Omental fat pad (tissue), 4 donors: ENCODE data around the gene PACC1. TPM values are rescaled to one million over a fixed set of nuclear protein-coding genes. Genes with fewer than 3 reads are reported as not detected.

ENCODE experiments used
- ATAC-seq: fragments of 150-250 bp; one replicate; pipeline ENCODE4 v1.9.1; 2016; ENCODE audit warnings: mild to moderate bottlenecking, moderate library complexity; ENCODE audit not compliant: low FRiP score
- DNase-seq: peaks from one replicate; pipeline ENCODE4 v3.0.0-alpha.2; 2019; ENCODE audit warnings: low spot score
- CTCF ChIP-seq, 3 donors: fragments of 450-650 bp; IDR thresholded peaks; one replicate each; pipeline ENCODE4 v1.5.1; 2016 to 2017; ENCODE audit warnings: antibody characterized with exemption in 3 of 3, mild to moderate bottlenecking in 3 of 3, moderate library complexity in 2 of 3
- total RNA-seq, 4 donors: library from RNA; depleted of rRNA; stranded (reverse); fragments of >200 nt; gene quantifications; one replicate each; pipeline ENCODE4 v1.1.0, GENCODE V29; 2016

Gene PACC1
- total RNA-seq, 4 donors from 2014 or later: 3.4 to 6.2 (median 5.8) TPM

DNA sequence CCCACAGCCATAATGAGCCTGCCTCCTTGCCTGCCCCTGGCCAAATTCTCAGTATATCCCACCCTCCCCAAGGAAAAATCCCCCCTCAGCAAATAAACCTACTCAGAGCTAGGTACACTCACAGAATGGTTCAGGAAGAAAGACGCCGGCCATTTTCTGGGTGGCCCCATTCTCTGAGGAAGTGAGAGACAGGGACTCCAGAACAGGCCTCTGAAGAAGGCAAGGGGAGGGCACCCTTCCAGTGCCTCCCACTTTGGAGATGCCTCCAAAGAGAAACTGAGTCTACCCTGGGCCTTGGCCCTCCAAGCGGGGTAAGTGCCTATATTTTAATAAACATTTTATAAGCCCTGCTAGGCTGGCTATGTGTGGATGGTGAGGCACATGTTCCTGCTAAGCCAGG is 2.3 kb downstream of the PACC1 start:
- no peak for TF ChIP-seq CTCF (IDR thresholded peaks at IDR 0.05)

GRCh38 chr1:212410231-212410820 is 4.4 kb downstream of the PACC1 start:
- DNase-seq: no peak
- ATAC-seq: no peak
- no peak for TF ChIP-seq CTCF (IDR thresholded peaks at IDR 0.05)

More for the DNA sequence above, 2.3 kb downstream of the PACC1 start:
- no peak for DNase-seq
- no peak for ATAC-seq

DNA sequence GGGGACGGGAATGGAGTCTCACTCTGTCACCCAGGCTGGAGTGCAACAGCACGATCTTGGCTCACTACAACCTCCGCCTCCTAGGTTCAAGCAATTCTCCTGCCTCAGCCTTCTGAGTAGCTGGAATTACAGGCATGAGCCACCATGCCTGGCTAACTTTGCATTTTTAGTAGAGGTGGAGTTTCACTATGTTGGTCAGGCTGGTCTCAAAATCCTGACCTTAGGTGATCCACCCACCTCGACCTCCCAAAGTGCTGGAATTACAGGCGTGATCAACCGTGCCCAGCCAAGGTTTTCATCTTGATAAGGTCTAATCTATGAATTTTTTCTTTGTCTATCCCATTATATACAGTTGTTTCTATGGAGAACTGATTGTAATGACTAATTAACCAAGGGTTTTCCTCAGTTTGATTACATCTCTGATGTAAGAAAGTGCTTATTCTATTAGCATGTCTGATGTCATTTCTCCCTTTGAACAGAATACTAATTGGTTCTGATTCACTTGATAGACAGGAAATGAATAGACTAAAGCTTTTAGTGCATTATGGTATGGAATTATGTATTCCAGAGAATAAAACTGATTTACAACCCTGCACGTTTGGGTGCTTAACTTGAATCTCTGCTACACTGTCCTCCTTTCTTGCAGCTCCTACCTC is 11.9 kb downstream of the PACC1 start:
- ATAC-seq: no peak
- no peak for TF ChIP-seq CTCF (IDR thresholded peaks at IDR 0.05)
- DNase-seq: no peak

GRCh38 chr1:212401838-212402582 is 12.7 kb downstream of the PACC1 start:
- DNase-seq (no peak), ATAC-seq (no peak)
- TF ChIP-seq CTCF (IDR thresholded peaks at IDR 0.05): no peak

GRCh38 chr1:212401042-212401441 is 13.6 kb downstream of the PACC1 start:
- no peak for DNase-seq
- no peak for ATAC-seq
- TF ChIP-seq CTCF (IDR thresholded peaks at IDR 0.05): no peak

DNA sequence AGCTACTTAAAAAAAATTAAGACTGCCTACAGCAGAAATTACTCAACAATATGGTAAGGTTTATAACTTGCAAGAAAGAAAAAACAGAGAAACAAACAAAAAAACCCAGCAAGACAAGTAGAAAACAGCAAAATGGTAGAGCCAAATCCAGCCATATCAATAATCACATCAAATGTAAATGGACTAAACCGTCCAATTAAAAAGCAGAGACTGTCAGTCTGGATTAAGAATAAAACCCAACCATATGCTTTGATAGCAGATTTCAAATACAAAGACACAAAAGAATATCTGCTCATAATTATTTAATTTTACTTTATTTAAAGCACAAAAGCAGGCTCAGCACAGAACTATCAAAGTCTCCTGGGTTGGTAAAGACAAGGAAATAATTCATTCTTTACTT is 17.5 kb downstream of the PACC1 start:
- DNase-seq (no peak), ATAC-seq (no peak)
- no peak for TF ChIP-seq CTCF (IDR thresholded peaks at IDR 0.05)
